HL-60/S4 treated with phorbol 12-myristate 13-acetate at 8.2 ng/mL for 4 days and 3 days (cell line): ENCODE results near the gene KRTAP5-9.
"Not testable (repeated sequence)": the region's sequence is repeated elsewhere in the genome, so short reads cannot be mapped to it uniquely, and the experiment has no call there.

ENCODE experiments used
- in situ Hi-C: fragments of 300-500 bp; cut with MboI; formaldehyde crosslinking; loops from 2 replicates; pipeline ENCODE4 v1.15.0; 2022; ENCODE audit warnings: low sequenced_read_pairs

Gene KRTAP5-9, protein sequence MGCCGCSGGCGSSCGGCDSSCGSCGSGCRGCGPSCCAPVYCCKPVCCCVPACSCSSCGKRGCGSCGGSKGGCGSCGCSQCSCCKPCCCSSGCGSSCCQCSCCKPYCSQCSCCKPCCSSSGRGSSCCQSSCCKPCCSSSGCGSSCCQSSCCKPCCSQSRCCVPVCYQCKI

DNA sequence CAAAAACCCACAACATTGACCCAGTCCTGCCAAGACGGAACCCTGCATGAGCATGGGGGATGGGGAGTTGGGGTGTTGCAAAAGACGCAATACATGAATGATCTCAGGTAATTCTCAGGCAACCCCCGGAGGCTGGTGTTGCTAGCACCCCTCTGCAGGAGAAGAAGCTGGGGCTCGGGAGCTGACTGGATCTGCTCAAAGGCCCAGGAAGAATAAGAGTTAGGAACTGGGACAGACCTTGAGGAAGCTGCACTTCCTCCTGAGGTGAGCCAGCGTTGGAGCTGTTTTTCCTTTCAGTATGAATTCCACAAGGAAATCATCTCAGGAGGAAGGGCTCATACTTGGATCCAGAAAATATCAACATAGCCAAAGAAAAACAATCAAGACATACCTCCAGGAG is at the start of gene KRTAP5-9:
Gene KRTAP5-9, plus strand, starts transcription at position 301 of the 400 bp plus-strand sequence. CDS start 238 bp downstream, outside the sequence.
- in situ Hi-C loops: no loop called here

DNA sequence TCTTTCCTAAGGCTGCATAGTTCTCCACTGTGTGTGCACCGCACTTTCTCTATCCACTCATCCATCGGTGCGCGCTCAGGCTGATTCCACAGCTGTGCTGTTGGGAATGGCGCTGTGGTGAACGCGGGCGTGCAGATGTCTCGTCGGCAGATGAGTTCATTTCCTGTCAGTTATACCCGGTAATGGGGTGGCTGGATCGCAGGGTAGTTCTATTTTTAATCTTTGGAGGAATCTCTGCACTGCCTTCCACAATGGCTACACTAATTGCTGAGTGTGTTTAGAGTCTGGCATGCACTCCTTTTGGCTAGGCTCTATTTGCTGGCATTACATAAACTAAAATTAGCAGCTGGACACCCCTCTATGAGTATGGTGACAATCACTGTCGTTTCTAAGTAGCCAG is 49.1 kb upstream of the KRTAP5-9 start:
- in situ Hi-C loops: no loop called here

DNA sequence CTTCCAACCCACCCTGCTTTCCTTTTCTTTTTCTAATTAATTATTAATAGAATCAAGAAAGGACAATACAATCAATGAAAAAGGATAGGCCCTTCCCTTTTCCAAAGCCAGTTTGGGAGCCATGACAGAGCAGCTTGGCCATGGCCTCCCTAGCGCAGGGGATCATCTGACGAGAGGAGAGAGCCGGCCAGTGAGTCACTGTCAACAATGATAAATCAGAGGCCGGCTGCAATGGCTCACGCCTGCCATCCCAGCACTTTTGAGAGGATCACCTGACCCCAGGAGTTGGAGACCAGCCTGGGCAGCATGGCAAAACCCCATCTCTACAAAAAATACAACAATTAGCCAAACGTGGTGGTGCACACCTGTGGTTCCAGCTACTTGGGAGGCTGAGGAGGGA is 48.7 kb upstream of the KRTAP5-9 start:
- in situ Hi-C loops: no loop called here

DNA sequence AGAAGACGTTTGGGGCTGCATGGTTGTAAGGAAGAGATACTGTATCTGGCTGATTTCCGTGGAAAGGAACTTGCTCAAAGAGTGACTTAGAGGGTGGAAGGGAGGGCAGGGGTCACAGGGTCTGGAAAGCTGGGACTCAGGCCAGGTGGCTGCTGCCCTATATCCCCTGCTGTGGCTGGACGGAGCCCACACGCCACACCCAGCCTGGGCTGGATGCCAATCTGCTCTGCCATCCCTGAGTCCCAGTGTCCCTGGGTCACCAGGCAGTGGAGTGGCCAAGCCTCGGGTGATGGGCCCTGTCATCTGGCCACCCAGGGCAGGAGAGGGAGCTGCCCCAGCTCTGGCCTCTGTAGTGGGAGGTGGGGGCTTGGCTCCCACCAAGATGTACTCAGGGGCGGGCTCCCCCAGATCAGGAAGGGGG is 47.6 kb upstream of the KRTAP5-9 start:
- in situ Hi-C loops: no loop called here

DNA sequence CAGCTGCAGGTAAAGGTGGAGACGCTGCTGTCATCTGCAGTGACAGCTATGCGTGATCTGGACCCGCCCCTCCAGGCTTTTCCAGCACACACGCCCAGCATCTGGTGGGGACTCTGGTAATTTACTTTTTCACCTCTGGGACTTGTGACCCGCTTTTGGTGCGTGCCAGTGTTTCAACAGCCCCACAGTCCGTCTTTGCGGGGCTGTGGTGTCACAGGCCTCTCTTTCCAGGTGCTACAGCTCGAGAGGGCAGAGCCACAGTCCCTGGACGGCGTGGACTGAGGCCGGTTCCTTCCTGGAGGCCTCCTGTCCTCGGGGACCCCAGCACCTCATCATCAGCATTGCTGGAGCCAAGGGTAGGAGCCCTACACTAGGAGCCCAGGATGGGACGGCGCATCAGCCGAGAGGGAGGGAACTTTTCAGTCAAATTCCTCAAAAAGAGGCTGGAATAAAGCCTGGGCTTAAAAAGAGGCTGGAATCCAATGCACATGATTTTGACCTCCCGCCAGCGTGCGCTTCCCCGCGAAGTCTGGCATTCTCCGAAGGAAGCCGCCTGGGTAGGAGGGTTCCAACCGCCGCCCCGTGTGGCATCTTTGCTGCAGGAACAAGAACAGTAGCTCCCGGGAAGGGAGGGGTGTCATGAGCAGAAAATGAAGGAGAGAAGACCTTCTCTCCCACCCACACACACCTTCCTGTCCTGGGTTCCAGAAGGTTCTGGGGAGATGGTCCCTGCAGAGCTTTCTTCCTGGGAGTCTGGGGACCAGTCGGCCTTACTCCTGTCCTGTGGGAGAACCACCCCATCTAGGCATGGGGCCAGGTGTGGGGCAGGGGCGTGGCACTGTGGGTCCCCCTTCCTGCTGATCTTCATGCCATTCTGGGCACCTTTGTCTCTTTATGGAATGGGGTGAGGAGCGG is 46.9 kb upstream of the KRTAP5-9 start:
- in situ Hi-C loops: no loop called here

DNA sequence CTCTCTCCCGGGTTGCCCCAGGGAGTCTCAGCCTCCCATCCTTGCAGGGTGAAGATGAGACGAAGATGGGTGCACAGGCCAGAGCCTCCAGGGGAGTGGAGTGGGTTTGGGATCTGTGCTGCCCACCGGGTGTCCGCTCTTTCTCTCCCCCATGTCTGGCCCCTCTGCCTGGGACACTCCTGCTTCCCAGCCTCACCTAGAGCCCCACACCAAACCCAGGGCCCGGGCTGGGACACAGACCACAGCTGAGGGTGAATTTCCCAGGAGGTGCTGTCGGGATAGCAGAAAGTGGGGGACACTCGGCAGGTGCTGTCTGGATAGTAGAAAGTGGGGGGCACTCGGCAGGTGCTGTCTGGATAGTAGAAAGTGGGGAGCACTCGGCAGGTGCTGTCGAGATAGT is 46.2 kb upstream of the KRTAP5-9 start:
- in situ Hi-C loops: no loop called here

DNA sequence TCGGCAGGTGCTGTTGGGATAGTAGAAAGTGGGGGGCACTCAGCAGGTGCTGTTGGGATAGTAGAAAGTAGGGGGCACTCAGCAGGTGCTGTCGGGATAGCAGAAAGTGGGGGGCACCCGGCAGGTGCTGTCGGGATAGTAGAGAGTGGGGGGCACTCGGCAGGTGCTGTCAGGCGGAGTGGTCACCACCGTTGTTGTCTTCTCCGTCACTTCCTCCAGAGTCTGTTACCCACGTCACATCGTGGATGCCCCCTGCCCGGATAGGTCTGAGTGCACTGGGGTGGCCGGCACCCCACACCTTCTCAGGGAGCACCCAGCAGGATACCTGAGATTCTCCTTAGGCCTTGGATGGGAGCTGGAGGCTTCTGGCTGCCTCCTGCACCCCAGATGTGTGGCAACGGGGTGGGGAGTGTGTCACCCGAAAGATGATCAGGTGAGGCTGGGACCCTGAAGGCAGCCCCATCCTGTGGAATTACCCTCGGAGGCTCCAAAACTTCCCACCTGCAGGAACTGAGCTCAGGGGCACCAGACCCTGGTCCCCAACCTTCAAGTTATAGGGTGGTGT is 45.3 kb upstream of the KRTAP5-9 start:
- in situ Hi-C loops: no loop called here

DNA sequence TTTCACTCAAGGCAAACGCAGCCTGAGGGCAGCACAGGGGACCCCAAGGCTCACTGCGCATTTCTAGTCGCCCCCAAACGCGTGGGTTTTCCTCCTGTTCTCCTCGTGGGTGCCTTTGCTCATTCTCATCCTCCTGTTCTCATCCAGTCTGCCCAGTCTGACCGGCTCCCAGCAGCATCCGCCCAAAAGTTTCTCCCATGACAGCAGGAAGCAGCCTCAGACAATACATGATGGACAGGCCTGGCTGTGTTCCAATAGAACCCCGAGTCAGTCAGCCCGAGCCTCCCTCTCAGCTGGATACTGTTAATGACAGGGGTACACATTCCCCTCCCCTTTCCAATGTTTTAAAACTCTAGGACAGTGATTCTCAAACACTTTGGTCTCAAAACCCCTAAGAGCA is 43.7 kb upstream of the KRTAP5-9 start:
- in situ Hi-C loops: no loop called here

DNA sequence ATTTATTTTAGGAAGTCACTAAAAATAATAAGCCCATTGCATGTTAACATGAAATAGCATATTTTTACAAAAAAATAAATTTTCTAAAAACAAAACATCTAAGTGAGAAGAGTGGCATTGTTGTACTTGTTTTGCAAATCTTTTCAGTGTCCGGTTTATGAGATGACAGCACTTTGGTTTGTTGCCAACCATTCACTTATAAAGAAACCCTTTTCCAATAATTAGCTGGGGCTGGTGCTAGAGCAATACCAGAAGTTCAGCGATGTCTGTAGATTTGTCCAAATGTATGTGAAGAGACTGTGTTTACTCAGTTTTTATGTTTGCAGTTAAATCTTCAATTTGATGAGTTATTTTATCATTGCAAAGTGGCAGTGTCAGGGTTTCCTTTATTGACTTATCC is 43.2 kb upstream of the KRTAP5-9 start:
- in situ Hi-C loops: no loop called here

DNA sequence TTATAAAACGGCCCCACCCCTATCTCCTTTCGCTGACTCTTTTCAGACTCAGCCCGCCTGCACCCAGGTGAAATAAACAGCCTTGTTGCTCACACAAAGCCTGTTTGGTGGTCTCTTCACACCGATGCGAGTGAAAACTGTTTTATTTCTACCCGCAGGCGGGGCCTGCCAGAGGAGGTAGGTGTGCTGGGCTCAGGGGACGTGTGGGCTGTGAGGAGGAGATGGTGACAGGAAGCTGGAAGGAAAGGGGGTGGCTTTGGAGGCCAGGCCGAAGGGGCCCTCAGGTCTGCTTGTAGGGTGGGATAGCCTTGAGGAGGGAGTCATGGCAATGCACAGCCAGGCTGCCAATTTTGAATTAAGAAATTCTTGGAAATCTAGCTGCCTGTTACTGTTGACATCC is 42.4 kb upstream of the KRTAP5-9 start:
- in situ Hi-C loops: no loop called here

DNA sequence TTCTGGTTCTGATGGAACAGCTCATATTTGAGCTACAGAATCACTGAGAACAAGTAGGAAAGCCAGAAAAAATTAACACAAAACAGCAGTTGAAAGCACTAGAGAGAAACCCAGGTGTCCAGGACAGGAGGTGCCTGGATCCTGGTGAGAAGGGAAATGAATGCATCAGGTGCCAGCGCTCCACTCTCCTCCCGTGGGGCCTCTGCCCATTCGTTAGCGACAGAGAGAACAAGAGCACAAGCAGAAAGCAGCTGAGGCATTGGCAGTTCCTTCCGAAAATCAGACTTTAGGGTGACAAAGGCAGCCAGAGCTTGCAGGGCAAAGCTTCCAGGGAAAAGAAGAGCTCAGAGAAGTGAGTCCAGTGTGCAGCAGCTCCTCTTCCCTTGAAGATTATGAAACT is 41.1 kb upstream of the KRTAP5-9 start:
- in situ Hi-C loops: no loop called here

DNA sequence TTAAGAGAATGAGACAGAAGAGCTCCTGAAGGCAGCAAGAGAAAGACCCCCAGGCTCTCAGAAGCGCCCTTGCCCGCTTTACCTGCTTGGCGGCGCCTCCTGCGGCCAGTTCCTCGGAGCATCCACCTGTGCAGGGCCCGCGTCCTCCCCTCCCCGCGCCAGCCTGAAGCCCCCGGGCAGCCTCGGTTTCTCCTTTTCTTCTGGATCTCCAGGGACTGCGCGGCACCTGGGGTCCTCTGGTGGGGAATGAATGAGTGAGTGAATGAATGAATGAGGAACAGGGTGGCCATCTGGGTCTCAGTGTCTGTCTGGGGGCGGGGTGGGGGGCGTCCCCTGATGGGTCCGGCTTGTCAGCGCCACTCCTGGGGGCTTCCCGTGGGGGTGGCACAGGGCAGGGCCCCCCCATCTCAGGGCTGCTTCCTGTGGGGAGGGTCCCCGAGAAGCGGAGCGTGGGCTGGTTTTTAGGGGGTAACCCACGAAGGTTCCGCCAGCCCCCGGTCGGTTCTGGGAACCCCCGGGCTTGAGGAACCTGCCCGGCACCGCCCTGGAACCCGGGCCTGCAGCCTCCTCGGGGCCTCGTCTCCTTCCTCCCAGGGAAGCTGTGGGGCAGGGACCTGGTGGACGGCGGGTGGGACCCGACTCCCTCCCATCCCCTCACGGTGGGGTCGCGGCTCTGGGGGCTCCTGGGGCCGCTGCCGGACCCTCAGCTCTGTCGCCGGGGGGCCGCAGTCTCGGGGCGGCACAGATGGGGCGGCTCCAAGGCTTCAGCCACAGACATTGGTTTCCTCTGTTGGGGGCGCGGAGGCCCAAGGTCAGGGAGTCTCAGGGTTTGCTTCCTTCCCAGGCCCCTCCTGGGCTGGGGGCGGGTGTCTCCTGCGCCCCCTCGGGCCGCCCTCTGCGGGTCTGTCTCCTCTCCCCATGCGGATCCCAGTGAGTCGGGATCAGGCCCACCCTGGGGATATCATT is 29.4 kb upstream of the KRTAP5-9 start:
- in situ Hi-C loops: no loop called here

DNA sequence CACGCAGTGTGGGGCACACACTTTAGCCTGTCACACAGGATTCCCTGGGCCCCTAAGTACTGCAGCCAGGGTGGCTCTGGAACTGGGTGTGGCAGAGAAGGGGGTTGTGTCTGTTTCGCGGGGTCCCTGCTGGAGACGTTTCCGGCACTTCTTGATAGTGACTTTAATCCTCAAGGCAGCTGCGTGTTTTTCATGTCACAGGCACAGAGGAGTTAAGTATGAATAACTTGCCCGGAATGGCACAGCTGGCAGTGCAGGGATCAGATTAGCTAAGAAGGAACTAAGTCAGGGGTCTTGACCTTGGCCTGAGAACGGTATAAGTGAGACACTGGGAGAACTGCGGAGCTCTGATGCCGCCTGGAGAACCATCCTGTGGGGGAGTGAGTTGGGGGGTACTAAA is 28.7 kb upstream of the KRTAP5-9 start:
- in situ Hi-C loops: no loop called here

DNA sequence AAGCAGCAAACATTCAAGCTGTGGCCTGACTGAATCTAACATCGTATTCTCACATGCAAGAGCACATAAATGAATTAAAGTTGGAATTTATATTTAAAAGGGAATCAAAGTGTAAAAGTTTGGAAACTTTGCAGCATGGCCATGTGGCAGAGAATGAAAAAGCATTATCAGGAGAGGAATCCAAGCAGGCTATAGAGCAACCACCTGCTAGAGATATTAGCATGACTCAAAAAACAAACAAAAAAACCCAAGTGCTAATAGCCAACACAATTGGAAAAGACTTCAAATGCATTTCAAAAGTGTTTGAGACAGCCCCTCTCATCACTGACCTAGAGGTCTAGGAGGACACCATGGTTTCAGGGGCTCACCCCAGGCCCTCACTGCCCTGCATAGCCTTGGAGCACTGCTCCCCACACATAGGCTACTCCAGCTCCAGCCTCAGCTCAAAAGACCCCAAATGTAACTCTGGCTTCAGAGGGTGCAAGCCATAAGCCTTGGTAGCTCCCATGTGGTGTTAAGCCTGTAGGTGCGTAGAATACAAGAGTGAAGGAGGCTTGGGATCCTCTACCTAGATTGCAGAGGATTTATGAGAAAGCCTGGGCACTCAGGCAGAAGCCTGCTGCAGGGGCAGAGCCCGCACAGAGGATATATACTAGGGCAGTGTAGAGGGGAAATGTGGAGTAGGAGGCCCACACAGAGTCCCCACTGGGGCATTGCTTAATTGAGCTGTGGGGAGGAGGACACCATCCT is 22.9 kb upstream of the KRTAP5-9 start:
- in situ Hi-C loops: no loop called here

DNA sequence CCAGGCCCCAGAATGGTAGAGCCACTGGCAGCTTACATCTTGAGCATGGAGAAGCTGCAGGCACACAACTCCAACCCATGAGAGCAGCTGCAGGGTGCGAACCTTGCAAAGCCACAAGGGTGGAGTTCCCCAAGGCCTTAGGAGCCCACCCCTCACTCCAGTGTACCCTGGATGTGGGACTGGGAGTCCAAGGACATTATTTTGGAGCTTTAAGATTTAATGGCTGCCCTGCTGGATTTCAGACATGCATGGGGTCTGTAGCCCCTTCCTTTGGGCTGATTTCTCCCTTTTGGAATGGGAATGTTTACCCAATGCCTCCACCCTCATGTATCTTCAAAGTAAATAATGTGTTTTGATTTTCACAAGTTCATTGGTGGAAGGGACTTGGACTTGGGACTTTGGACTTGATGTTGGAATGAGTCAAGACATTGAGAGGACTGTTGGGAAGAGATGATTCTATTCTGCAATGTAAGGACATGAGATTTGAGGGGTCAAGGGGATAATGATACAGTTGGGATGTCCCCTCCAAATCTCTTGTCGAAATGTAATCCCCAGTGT is 22.2 kb upstream of the KRTAP5-9 start:
- in situ Hi-C loops: no loop called here

DNA sequence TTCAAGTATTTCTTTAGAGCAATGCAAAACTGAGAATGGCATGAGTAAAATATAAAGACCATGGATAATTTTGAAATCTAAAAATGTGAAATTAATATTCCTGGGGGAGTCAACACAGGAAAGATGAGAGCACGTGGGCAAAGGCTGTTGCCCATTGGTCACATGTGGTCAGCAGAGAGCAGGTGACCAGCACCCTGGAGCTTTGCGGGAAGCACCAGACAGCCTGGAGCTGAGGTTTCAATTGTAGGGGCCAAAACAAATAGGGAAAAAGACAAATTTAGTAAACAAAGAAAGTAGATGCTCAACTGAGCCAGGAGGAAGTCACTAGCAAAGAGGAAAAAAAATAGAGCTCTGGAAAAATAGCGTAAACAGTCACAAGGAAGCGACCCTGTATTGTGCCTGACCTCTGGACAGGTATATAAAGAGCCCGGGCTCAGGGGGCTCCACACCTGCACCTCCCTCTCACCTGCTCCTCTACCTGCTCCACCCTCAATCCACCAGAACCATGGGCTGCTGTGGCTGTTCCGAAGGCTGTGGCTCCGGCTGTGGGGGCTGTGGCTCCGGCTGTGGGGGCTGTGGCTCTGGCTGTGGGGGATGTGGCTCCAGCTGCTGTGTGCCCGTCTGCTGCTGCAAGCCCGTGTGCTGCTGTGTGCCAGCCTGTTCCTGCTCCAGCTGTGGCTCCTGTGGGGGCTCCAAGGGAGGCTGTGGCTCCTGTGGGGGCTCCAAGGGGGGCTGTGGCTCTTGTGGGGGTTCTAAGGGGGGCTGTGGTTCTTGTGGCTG is 21.2 kb upstream of the KRTAP5-9 start, which contains the start of gene KRTAP5-7:
Gene KRTAP5-7, plus strand, starts transcription at position 472 of the 780 bp plus-strand sequence. Its CDS starts 34 bp downstream, at position 506.
- in situ Hi-C loops: not testable (repeated sequence)

DNA sequence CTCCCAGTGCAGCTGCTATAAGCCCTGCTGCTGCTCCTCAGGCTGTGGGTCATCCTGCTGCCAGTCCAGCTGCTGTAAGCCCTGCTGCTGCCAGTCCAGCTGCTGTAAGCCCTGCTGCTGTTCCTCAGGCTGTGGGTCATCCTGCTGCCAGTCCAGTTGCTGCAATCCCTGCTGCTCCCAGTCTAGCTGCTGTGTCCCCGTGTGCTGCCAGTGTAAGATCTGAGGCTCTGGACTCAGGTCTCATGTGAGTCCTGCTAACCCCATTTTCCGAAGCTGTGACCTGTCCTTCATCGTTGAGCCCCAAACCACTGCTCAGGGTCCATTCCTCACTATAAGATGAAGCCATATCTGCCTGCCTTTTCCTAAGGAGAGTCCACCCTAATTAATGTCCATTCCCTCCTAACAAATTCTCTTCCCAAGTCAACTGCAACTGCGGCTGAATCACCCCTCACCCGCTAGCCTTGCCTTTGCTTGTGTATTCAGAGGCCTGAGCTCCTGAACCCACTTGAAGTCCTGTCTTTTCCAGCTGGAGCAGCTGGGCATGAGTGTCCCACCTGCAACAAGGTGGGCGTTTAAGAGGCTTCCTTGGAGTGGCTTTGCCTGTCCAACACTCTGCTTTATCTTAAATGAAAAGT is 20.5 kb upstream of the KRTAP5-9 start:
- in situ Hi-C loops: no loop called here

DNA sequence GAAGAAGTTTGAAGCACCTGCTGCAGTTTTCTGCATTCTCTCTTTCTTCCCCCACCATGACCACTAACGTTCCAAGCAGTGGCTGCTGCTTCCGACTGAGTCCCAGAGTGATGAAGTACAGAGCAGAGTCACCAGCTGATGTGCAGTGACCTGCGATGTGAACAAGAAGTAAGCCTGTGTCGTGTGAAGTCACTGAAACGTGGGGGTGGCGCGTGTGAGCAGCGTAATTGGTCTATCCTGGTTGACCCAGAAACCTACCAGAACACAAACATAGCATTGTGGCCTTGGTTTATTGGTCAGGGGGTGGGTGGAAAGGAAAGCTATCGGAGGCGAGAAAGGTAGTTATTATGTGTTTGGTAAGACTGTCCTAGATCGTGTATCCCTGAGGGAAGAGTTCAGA is 17.6 kb upstream of the KRTAP5-9 start:
- in situ Hi-C loops: no loop called here
